ENCODE measurements around the gene SYNGAP1.

Gene SYNGAP1

GRCh38 chr6:33434961-33435360 is 15.1 kb downstream of the SYNGAP1 start:
- no peak for DNase-seq (ENCODE audit: extremely low read depth in 1 of 2, low read depth in 1 of 2)

DNA sequence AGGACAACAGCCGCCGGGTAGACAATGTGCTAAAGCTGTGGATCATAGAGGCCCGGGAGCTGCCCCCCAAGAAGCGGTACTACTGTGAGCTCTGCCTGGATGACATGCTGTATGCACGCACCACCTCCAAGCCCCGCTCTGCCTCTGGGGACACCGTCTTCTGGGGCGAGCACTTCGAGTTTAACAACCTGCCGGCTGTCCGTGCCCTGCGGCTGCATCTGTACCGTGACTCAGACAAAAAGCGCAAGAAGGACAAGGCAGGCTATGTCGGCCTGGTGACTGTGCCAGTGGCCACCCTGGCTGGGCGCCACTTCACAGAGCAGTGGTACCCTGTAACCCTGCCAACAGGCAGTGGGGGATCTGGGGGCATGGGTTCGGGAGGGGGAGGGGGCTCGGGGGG is 17.8 kb downstream of the SYNGAP1 start:
- DNase-seq (ENCODE audit: extremely low read depth in 1 of 2, low read depth in 1 of 2): no peak

GRCh38 chr6:33438978-33439594 is 19.2 kb downstream of the SYNGAP1 start:
- DNase-seq (ENCODE audit: extremely low read depth in 1 of 2, low read depth in 1 of 2): no peak

GRCh38 chr6:33439956-33440648 is 20.2 kb downstream of the SYNGAP1 start:
- no peak for DNase-seq (ENCODE audit: extremely low read depth in 1 of 2, low read depth in 1 of 2)

DNA sequence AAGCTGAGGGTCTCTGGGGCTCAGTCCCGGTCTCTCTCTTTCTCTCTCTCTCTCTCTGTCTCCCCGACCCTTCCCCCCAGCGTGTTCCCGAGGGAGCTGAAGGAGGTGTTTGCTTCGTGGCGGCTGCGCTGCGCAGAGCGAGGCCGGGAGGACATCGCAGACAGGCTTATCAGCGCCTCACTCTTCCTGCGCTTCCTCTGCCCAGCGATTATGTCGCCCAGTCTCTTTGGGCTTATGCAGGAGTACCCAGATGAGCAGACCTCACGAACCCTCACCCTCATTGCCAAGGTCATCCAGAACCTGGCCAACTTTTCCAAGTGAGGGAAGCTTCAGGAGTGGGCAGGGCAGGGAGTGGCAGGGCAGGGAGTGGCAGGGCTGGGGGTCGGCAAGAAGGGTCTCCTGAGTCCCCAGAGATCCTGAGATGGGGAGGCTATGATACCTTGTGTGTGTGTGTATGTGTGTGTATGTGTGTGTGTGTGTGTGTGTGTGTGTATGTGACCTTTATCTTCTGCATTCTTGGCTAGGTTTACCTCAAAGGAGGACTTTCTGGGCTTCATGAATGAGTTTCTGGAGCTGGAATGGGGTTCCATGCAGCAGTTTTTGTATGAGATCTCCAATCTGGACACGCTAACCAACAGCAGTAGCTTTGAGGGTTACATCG is 20.9 kb downstream of the SYNGAP1 start:
- no peak for DNase-seq (ENCODE audit: extremely low read depth in 1 of 2, low read depth in 1 of 2)

DNA sequence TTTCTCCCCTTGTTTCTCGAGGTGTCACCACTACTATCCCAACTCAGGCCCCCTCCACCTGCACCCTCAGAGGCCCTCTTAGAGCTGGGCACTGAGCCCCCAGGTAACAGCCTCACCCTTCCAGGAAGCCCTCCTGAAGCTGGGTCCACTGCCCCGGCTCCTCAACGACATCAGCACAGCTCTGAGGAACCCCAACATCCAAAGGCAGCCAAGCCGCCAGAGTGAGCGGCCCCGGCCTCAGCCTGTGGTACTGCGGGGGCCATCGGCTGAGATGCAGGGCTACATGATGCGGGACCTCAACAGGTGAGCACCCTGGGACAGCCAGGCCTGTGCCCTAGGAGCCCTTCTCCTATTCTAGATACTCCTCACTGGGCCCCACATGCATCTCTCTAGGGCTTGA is 21.6 kb downstream of the SYNGAP1 start:
- no peak for DNase-seq (ENCODE audit: extremely low read depth in 1 of 2, low read depth in 1 of 2)

DNA sequence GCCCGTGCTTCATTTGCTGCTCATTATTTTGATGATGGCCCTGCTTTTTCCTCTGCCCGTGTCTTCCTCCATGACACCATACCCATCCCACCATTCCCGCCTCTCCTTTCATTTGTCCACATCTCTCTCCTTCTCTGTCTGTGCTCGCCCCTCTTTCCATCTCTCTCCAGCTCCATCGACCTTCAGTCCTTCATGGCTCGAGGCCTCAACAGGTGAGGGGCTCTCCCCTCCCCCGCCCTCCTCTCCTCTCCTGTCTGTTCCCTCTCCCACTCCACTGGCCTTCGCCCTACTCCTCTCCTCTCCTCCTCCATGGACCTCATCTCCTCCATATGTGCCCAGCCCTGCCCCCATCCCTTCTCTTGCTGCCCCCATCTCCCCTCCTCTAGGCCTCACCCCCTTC is 22.4 kb downstream of the SYNGAP1 start:
- DNase-seq (ENCODE audit: extremely low read depth in 1 of 2, low read depth in 1 of 2): no peak

- no peak for DNase-seq (ENCODE audit: extremely low read depth in 1 of 2, low read depth in 1 of 2)
Measured at GRCh38 chr6:33443025-33443424, 23.2 kb downstream of the SYNGAP1 start.

DNA sequence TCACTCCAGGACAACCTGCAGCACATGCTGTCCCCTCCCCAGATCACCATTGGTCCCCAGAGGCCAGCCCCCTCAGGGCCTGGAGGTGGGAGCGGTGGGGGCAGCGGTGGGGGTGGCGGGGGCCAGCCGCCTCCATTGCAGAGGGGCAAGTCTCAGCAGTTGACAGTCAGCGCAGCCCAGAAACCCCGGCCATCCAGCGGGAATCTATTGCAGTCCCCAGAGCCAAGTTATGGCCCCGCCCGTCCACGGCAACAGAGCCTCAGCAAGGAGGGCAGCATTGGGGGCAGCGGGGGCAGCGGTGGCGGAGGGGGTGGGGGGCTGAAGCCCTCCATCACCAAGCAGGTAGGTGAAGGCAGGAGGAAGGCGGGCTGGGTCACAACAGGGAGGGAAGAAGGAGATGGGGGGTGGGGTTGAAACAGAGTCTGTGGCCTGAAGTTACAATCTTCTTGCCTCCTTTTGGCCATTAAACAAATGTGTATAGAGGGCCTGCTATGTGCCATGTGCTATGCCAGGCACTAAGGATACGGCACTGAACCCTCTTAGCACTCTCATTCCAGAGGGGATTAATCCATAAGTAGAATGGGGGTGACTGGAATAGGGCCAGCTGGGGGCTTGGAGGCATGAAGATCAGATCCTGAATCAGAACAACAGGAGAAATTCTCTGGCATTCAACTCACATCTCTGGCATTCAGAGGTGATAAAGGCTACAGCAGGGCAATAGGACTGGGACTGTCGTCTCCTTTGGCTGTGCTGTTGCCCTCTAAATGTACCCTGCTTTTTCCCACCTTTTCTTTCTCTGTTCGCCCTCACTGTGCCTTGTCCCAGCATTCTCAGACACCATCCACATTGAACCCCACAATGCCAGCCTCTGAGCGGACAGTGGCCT is 24.0 kb downstream of the SYNGAP1 start:
- DNase-seq (ENCODE audit: extremely low read depth in 1 of 2, low read depth in 1 of 2): no peak

DNA sequence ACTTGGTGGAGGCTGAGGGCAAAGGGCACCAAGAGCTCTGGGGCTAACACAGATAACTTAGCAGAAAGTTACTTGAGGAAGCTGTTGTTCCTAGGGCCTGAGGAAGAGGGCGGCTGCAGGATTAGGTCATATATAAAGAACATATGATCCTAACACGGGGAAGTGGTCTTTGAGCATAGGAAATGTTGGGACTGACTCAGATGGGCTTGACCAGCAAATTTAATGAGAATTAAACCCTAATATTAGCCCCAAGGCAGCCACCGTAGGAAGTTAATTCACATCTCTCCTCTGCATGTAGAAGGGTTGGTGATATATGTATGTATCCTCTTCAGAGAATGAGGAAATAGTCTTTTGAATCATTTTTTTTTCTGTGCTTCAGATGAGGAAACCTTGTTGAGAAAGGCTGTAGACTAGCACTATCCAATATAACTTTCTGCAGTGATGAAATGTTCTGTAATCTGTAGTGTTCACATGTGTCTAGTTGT is 25.3 kb downstream of the SYNGAP1 start:
- DNase-seq (ENCODE audit: extremely low read depth in 1 of 2, low read depth in 1 of 2): no peak

DNA sequence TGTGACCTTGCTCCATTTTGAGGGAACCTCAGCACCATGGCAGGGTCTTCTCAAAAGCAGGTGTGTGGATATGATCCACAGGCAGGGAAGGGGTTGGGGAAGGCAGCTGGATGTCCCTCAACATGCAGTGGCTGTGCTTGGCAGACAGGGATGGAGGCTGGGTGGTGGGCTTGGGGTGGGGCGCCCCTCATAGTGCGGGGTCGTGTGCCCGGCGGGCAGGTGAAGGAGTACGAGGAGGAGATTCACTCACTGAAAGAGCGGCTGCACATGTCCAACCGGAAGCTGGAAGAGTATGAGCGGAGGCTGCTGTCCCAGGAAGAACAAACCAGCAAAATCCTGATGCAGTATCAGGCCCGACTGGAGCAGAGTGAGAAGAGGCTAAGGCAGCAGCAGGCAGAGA is 26.5 kb downstream of the SYNGAP1 start:
- no peak for DNase-seq (ENCODE audit: extremely low read depth in 1 of 2, low read depth in 1 of 2)

- DNase-seq (ENCODE audit: extremely low read depth in 1 of 2, low read depth in 1 of 2): no peak
Measured at GRCh38 chr6:33450434-33450833, 30.6 kb downstream of the SYNGAP1 start.

DNA sequence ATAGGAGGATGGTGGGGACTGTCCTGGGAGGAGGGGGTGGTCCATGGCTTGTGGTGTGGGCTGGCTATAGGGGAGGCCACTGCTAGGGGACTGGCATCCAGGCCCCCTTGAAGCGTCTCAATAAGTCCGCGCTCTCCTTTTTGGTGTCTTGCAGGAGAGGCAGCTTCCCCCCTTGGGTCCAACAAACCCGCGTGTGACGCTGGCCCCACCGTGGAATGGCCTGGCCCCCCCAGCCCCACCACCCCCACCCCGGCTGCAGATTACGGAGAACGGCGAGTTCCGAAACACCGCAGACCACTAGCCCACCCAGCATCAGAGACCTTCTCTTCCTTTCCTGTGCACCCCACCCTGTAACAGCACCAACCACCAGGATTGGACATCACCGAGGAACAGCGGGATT is 31.7 kb downstream of the SYNGAP1 start:
- no peak for DNase-seq (ENCODE audit: extremely low read depth in 1 of 2, low read depth in 1 of 2)

DNA sequence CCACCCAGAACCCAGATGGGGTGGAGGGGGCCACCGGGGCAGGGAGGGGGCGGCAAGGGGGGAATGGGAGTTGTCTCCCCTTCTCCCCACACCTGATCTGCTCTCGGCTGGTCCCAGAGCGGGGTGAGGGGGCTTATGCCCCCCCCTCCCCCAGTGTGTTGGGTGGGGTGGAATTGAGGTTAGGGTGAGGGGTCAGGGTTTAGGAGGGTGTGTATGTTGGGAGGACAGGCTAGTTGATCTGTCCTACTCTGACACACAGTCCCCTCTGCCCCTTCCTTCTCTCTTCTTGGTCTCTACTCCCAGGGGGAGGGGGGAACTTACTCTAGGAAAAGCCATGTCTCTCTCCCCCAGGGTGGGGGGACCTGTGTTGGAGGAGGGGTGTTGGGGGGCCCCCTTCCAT is 32.6 kb downstream of the SYNGAP1 start:
- no peak for DNase-seq (ENCODE audit: extremely low read depth in 1 of 2, low read depth in 1 of 2)

GRCh38 chr6:33453393-33454008 is 33.6 kb downstream of the SYNGAP1 start:
- DNase-seq (ENCODE audit: extremely low read depth in 1 of 2, low read depth in 1 of 2): no peak

- DNase-seq (ENCODE audit: extremely low read depth in 1 of 2, low read depth in 1 of 2): peak; percentile 89 to 96
Measured at GRCh38 chr6:33454009-33454946, 34.4 kb downstream of the SYNGAP1 start, which contains the start of gene ZBTB9. TSS of gene ZBTB9 (plus strand) at chr6:33454576. CDS start at chr6:33455101, 525 bp downstream.

GRCh38 chr6:33455051-33455450 is 35.2 kb downstream of the SYNGAP1 start:
- no peak for DNase-seq (ENCODE audit: extremely low read depth in 1 of 2, low read depth in 1 of 2)

DNA sequence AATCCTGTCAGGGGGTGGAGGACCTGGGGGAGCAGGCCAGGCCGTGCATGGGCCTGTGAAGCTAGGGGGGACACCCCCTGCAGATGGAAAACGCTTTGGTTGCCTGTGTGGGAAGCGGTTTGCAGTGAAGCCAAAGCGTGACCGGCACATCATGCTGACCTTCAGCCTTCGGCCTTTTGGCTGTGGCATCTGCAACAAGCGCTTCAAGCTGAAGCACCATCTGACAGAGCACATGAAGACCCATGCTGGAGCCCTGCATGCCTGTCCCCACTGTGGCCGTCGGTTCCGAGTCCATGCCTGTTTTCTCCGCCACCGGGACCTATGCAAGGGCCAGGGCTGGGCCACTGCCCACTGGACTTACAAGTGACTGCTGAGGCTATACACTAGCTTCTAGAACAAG is 36.3 kb downstream of the SYNGAP1 start:
- DNase-seq (ENCODE audit: extremely low read depth in 1 of 2, low read depth in 1 of 2): no peak

DNA sequence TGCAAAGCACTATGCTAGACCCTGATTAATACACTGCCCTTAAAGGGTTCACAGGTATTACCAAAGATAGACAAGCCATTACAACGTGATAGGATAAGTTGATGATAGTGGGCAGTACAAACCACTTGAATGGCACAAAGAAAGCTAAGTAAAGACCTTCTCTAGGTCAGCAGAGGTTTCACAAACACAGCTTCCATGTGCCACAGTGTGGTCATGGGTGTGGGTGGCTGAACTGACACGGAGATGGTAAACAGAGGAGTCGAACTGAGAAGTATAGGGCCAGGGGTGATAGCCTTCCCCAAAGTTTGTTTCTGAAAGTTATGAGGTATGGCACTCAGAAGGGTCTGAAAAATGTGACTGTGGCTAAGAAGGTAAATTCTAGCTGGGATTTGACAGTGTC is 38.8 kb downstream of the SYNGAP1 start:
- no peak for DNase-seq (ENCODE audit: extremely low read depth in 1 of 2, low read depth in 1 of 2)

GRCh38 chr6:33459226-33459625 is 39.4 kb downstream of the SYNGAP1 start:
- no peak for DNase-seq (ENCODE audit: extremely low read depth in 1 of 2, low read depth in 1 of 2)
